Transverse colon (tissue), 3 donors: ENCODE measurements around the gene KASH5.

Source experiments
- CTCF ChIP-seq, 5 experiments: fragments of 200-600 bp in 3 of 5; fragments of 450-650 bp in 2 of 5; sonication (generic) in 3 of 5; IDR thresholded peaks; 1 replicate in 2 of 5; 2 replicates in 3 of 5; pipeline ENCODE4 v1.5.1; 2016 to 2017; ENCODE audit warnings: antibody characterized with exemption in 5 of 5, inconsistent platforms in 3 of 5, mild to moderate bottlenecking in 2 of 5, moderate library complexity in 1 of 5
- POLR2A ChIP-seq: fragments of 450-650 bp; IDR thresholded peaks from one replicate; pipeline ENCODE4 v1.6.1; 2016; ENCODE audit warnings: antibody characterized with exemption, mild to moderate bottlenecking, moderate library complexity

DNA sequence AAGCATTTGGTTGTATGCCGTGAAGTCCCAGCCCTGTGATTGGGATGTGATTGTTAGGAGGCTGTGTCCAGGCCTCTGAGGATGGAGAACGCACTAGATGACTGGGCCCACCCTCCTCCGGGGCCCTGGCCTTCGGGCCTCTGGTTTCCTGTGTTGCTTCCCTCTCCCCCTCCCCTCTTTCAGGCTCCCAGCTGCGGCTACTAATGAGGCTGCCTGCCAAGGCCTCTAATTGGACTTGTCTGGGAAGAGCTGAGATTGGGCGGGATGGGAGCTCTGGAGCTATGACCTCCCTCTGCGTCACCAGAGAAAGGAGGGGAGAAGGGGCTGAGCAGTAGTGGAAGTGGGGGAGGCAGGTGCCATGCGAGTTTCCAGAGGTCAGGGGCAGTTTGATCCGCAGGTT, 25.3 kb downstream of the KASH5 start:
- TF ChIP-seq CTCF (IDR thresholded peaks at IDR 0.05) (no peak), POLR2A (no peak)
